Brain microvascular endothelial cell (primary cell): ENCODE measurements around the gene NDST3.

Source experiments
- DNase-seq: peaks from one replicate; pipeline ENCODE4 v3.0.0-alpha.2; 2020
- H3K27ac ChIP-seq: fragments of 250-450 bp; sonication (Bioruptor Pico); 2 replicates; pipeline ENCODE4 v1.5.1; 2020; ENCODE audit warnings: mild to moderate bottlenecking, moderate library complexity
- H3K27me3 ChIP-seq: fragments of 250-450 bp; sonication (Bioruptor Pico); replicated peaks from 2 replicates; pipeline ENCODE4 v1.5.1; 2020; ENCODE audit warnings: mild to moderate bottlenecking
- H3K36me3 ChIP-seq: fragments of 250-450 bp; sonication (Bioruptor Pico); replicated peaks from 2 replicates; pipeline ENCODE4 v1.5.1; 2020; ENCODE audit warnings: mild to moderate bottlenecking
- H3K4me3 ChIP-seq: 2 replicates; pipeline ENCODE4 v1.5.1; 2011; ENCODE audit warnings: low read depth, mild to moderate bottlenecking, control low read depth, low read length, moderate library complexity
- CTCF ChIP-seq: IDR thresholded peaks from 2 replicates; pipeline ENCODE4 v1.5.1; 2011; ENCODE audit warnings: low read depth, mild to moderate bottlenecking, moderate library complexity, low read length, control low read depth, inconsistent platforms; ENCODE audit errors: missing control alignments
- in situ Hi-C: cut with HindIII; loops from 2 replicates; pipeline ENCODE4 v1.10.0; 2017; ENCODE audit warnings: low sequenced_read_pairs, low pct_ligation_motif_present

The NDST3 gene

GRCh38 chr4:118282692-118283091 is 248.4 kb downstream of the NDST3 start:
- peaks cover 19% of the 10 kb centered on the region for H3K36me3 ChIP-seq
- H3K27ac ChIP-seq = peak overlapping the region; percentile 16
- H3K27me3 ChIP-seq = no peaks in the 10 kb centered on the region
- in situ Hi-C loops = no loop called here
- H3K4me3 ChIP-seq = no peak overlapping the region
- TF ChIP-seq CTCF = no peak
- peak; percentile 76 for DNase-seq

GRCh38 chr4:118284169-118284568 is 249.9 kb downstream of the NDST3 start:
- Histone ChIP-seq H3K27ac (no peak overlapping the region), H3K27me3 (no peaks in the 10 kb centered on the region), H3K4me3 (no peak overlapping the region), H3K36me3 (peaks cover 17% of the 10 kb centered on the region)
- in situ Hi-C loops = no loop called here
- DNase-seq = no peak
- TF ChIP-seq CTCF = no peak

- H3K36me3 ChIP-seq = no peaks in the 10 kb centered on the region
- in situ Hi-C loops = no loop called here
Observed at GRCh38 chr4:118285931-118286330, 251.6 kb downstream of the NDST3 start.

GRCh38 chr4:118286685-118287084 is 252.4 kb downstream of the NDST3 start:
- no peak overlapping the region for H3K4me3 ChIP-seq
- no peak for TF ChIP-seq CTCF
- no peaks in the 10 kb centered on the region for H3K36me3 ChIP-seq
- no peaks in the 10 kb centered on the region for H3K27me3 ChIP-seq
- H3K27ac ChIP-seq = no peak overlapping the region
- in situ Hi-C loops = no loop called here
- DNase-seq = no peak

More at GRCh38 chr4:118285931-118286330, 251.6 kb downstream of the NDST3 start:
- no peak overlapping the region for H3K27ac ChIP-seq
- DNase-seq = no peak
- TF ChIP-seq CTCF = no peak
- no peak overlapping the region for H3K4me3 ChIP-seq
- H3K27me3 ChIP-seq = no peaks in the 10 kb centered on the region

- Histone ChIP-seq H3K27me3 (no peaks in the 10 kb centered on the region), H3K36me3 (no peaks in the 10 kb centered on the region), H3K4me3 (no peak overlapping the region), H3K27ac (peak overlapping the region; percentile 10)
- no peak for TF ChIP-seq CTCF
- in situ Hi-C loops = no loop called here
- no peak for DNase-seq
Observed at GRCh38 chr4:118287711-118288451, 253.6 kb downstream of the NDST3 start.

- in situ Hi-C loops = no loop called here
- peak; percentile 44 for DNase-seq
- no peak for TF ChIP-seq CTCF
- H3K36me3 ChIP-seq = no peaks in the 10 kb centered on the region
- no peaks in the 10 kb centered on the region for H3K27me3 ChIP-seq
- H3K4me3 ChIP-seq = no peak overlapping the region
- peak overlapping the region; percentile 25 for H3K27ac ChIP-seq
Observed at GRCh38 chr4:118289794-118290193, 255.5 kb downstream of the NDST3 start.
